NCI-H2107 treated with DMSO at 0.1 percent for 48 hours (cell line): ENCODE measurements around the gene MEGF8.

Experiments used
- DNase-seq: peaks from one replicate; lab custom pipeline; 2025; ENCODE audit not compliant: unreplicated experiment; lab: John Stamatoyannopoulos, UW

Gene MEGF8

GRCh38 chr19:42353341-42354015 lies 28.0 kb downstream of the MEGF8 start:
- DNase-seq: no peak

- DNase-seq: no peak
Measured at GRCh38 chr19:42355896-42356295, 30.5 kb downstream of the MEGF8 start.

- no peak for DNase-seq
Measured at GRCh38 chr19:42356686-42357085, 31.3 kb downstream of the MEGF8 start.

- no peak for DNase-seq
Measured at GRCh38 chr19:42357290-42357689, 31.9 kb downstream of the MEGF8 start.

- no peak for DNase-seq
Measured at GRCh38 chr19:42360787-42361544, 35.5 kb downstream of the MEGF8 start.

GRCh38 chr19:42361545-42361910 lies 36.1 kb downstream of the MEGF8 start:
- DNase-seq: no peak

GRCh38 chr19:42362342-42362741 lies 36.9 kb downstream of the MEGF8 start:
- DNase-seq: no peak

- DNase-seq: no peak
Measured at GRCh38 chr19:42362891-42363440, 37.5 kb downstream of the MEGF8 start.

- DNase-seq: no peak
Measured at GRCh38 chr19:42363614-42364346, 38.3 kb downstream of the MEGF8 start.

- no peak for DNase-seq
Measured at GRCh38 chr19:42366673-42367072, 41.2 kb downstream of the MEGF8 start.

- DNase-seq: no peak
Measured at GRCh38 chr19:42367929-42368328, 42.5 kb downstream of the MEGF8 start.

GRCh38 chr19:42368360-42368759 lies 42.9 kb downstream of the MEGF8 start:
- no peak for DNase-seq

GRCh38 chr19:42368765-42369164 lies 43.3 kb downstream of the MEGF8 start:
- no peak for DNase-seq

- no peak for DNase-seq
Measured at GRCh38 chr19:42369433-42370067, 44.1 kb downstream of the MEGF8 start.

- DNase-seq: peak; percentile 21
Measured at GRCh38 chr19:42370068-42370520, 44.7 kb downstream of the MEGF8 start.

- no peak for DNase-seq
Measured at GRCh38 chr19:42370626-42371175, 45.3 kb downstream of the MEGF8 start.

- DNase-seq: no peak
Measured at GRCh38 chr19:42374826-42375376, 49.5 kb downstream of the MEGF8 start.

- DNase-seq: no peak
Measured at GRCh38 chr19:42375415-42376176, 50.2 kb downstream of the MEGF8 start.

- DNase-seq: no peak
Measured at GRCh38 chr19:42376177-42376555, 50.7 kb downstream of the MEGF8 start.
